ENCODE results near the gene GPR61.

- TF ChIP-seq CTCF (optimal IDR thresholded peaks at IDR 0.05 in 1 of 3, IDR thresholded peaks at IDR 0.05 in 1 of 3, conservative IDR thresholded peaks at IDR 0.05 in 1 of 3; ENCODE audit: extremely low read depth in 1 of 3, insufficient read depth in 2 of 3, low read length in 3 of 3): no peak
- TF ChIP-seq EZH2 (IDR thresholded peaks at IDR 0.05; ENCODE audit: low read length): no peak
Observed at GRCh38 chr1:109530457-109531087, 9.1 kb upstream of the GPR61 start.

Data from keratinocyte (primary cell).